Heart left ventricle (tissue), 13 donors: ENCODE data around the gene TMEM150A.

ENCODE experiments used
- CTCF ChIP-seq, 12 donors: fragments of 200-600 bp; sonication (generic) in 4 of 12; IDR thresholded peaks; one replicate each; pipeline versions ENCODE4 v1.5.0 to v1.8.0; 2018 to 2022; ENCODE audit warnings: antibody characterized with exemption in 12 of 12, mild to moderate bottlenecking in 5 of 12
- POLR2A ChIP-seq, 2 donors: fragments of 450-650 bp; IDR thresholded peaks; one replicate each; pipeline ENCODE4 v1.6.1; 2017; ENCODE audit warnings: antibody characterized with exemption in 2 of 2, mild to moderate bottlenecking in 2 of 2, moderate library complexity in 2 of 2
- donor health status: ischemic (EF 13 %, LVEDD 7.1; RV severe dilation, severe dysfunction).
- donor health status: DM: no; HTN: yes; CAD: no.
- donor health status: DM: no; HTN: no; CAD: no.
- donor health status: ischemic (EF 25% LVEDD 6.9; RV normal size, moderate dysfunction).
- donor health status: ischemic (EF 25% LVEDD 5.7; RV mildly dilated, moderate dysfunction).
- donor health status: ischemic (EF 35%, LVEDD 5.7; RV mildly dilated, moderate dysfunction).
- donor health status: nonischemic (EF 11% LVEDD 7.7; RV severe dilation, severe dysfunction).
- donor health status: DM: yes; HTN: yes; CAD: no.
- donor health status: PGD.
- donor health status: ischemic (EF 29% LVEDD 5.4; RV normal size, mild dysfunction).
- donor health status: nonischemic (EF 23%, LVEDD 6.1; RV moderate dilation, normal function).

- TF ChIP-seq POLR2A (IDR thresholded peaks at IDR 0.05) (no peak), CTCF (IDR thresholded peaks at IDR 0.05) (no peak)
Measured at GRCh38 chr2:85558160-85558559, 44.3 kb downstream of the TMEM150A start.
